ENCODE data around the gene NLGN3.

DNA sequence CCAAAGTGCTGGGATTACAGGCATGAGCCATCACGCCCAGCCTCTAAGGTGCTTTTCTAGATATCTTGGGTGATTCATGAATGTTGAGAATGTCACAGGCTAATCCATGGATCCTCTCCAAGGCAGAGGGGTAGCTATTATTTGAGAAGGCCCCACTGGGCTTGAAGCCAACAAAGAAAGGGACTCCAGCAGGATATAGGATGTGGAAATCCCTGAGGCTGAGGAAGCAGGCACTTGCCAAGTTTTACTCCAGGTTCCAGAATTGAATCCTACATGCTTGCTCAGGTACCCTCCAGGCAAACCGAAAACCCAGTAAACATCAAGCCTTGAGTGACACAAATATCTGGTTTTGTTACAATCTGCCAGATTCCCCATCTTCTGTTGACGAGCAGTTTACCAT is 15.8 kb downstream of the NLGN3 start:
- TF ChIP-seq POLR2AphosphoS5 (IDR thresholded peaks at IDR 0.05; ENCODE audit: low read depth, low read length) (no peak), RAD21 (IDR thresholded peaks at IDR 0.05 in 1 of 2, conservative IDR thresholded peaks at IDR 0.05 in 1 of 2; ENCODE audit: low read depth in 2 of 2, low read length in 2 of 2) (no peak), SUZ12 (IDR thresholded peaks at IDR 0.05; ENCODE audit: low read length) (no peak), NANOG (IDR thresholded peaks at IDR 0.05; ENCODE audit: insufficient read depth, low read depth, low read length, poor library complexity, severe bottlenecking) (no peak)
- TF ChIP-seq, protein P1, sequence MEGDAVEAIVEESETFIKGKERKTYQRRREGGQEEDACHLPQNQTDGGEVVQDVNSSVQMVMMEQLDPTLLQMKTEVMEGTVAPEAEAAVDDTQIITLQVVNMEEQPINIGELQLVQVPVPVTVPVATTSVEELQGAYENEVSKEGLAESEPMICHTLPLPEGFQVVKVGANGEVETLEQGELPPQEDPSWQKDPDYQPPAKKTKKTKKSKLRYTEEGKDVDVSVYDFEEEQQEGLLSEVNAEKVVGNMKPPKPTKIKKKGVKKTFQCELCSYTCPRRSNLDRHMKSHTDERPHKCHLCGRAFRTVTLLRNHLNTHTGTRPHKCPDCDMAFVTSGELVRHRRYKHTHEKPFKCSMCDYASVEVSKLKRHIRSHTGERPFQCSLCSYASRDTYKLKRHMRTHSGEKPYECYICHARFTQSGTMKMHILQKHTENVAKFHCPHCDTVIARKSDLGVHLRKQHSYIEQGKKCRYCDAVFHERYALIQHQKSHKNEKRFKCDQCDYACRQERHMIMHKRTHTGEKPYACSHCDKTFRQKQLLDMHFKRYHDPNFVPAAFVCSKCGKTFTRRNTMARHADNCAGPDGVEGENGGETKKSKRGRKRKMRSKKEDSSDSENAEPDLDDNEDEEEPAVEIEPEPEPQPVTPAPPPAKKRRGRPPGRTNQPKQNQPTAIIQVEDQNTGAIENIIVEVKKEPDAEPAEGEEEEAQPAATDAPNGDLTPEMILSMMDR (IDR thresholded peaks at IDR 0.05; ENCODE audit: control extremely low read depth in 1 of 3, insufficient read depth in 1 of 3, low read depth in 1 of 3, low read length in 3 of 3): no peak
- TF ChIP-seq, protein P2, sequence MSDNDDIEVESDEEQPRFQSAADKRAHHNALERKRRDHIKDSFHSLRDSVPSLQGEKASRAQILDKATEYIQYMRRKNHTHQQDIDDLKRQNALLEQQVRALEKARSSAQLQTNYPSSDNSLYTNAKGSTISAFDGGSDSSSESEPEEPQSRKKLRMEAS (IDR thresholded peaks at IDR 0.05): no peak
